Pancreas (tissue), 10 donors: ENCODE data around the gene MSX1. TPM values are rescaled to one million over a fixed set of nuclear protein-coding genes. Genes with fewer than 3 reads are reported as not detected.

ENCODE experiments used
- ATAC-seq, 4 donors: fragments of 200-7000 bp; cut with Tn5 transposase; one replicate each; pipeline versions ENCODE4 v1.8.0 to v1.9.1; 2020; ENCODE audit warnings: mild to moderate bottlenecking in 4 of 4, moderate library complexity in 4 of 4
- DNase-seq, 6 donors: peaks; one replicate each; pipeline ENCODE4 v3.0.0-alpha.2; 2020
- FAIRE-seq: peaks from 2 replicates; lab custom pipeline; 2012; peaks lifted over from hg19 to GRCh38; lab: Jason Lieb, UNC
- H3K27ac ChIP-seq, 4 donors: fragments of 200-600 bp; sonication (generic); 1 replicate in 3 of 4; 2 replicates in 1 of 4; pipeline versions ENCODE4 v1.5.0 to v1.8.0; 2020
- H3K27me3 ChIP-seq, 4 donors: fragments of 200-600 bp; one replicate each; pipeline ENCODE4 v1.8.0; 2021
- H3K36me3 ChIP-seq, 3 donors: fragments of 200-600 bp; sonication (generic) in 1 of 3; one replicate each; pipeline versions ENCODE4 v1.5.0 to v1.8.0; 2020 to 2021
- H3K4me1 ChIP-seq, 3 donors: fragments of 200-600 bp; one replicate each; pipeline ENCODE4 v1.8.0; 2021
- H3K4me3 ChIP-seq, 4 donors: fragments of 200-600 bp; sonication (generic) in 2 of 4; one replicate each; pipeline versions ENCODE4 v1.5.0 to v1.8.0; 2020 to 2021
- H3K9me3 ChIP-seq, 4 donors: fragments of 200-600 bp; one replicate each; pipeline ENCODE4 v1.8.0; 2021
- CTCF ChIP-seq, 4 donors: fragments of 200-600 bp; sonication (generic) in 3 of 4; IDR thresholded peaks; one replicate each; pipeline versions ENCODE4 v1.5.0 to v1.8.0; 2021; ENCODE audit warnings: antibody characterized with exemption in 4 of 4
- WGBS, 2 donors: extraction: QIAGEN DNeasy Blood & Tissue Kit; methylation state at CpG; one replicate each; pipeline ENCODE4 v1.1.7; 2013; 5-methylcytosine and 5-hydroxymethylcytosine counted together
- intact Hi-C, 3 donors: fragments of 100-400 bp; cut with DNase I; formaldehyde crosslinking; loops; one replicate each; pipeline versions ENCODE4 v1.11.1 to v1.14.2; 2022
- polyA plus RNA-seq, 2 donors: library from polyadenylated mRNA; stranded (reverse); fragments of 200-250 nt; gene quantifications; one replicate each; pipeline ENCODE4 v1.2.3, GENCODE V29; 2013
- total RNA-seq, 6 donors: library from RNA; stranded (reverse); fragmentation: NEBNext Ultra II Directional in 4 of 6; extraction: Animal tissue kit (Norgen Biotek cat#: 25700) in 4 of 6; gene quantifications; one replicate each; pipeline versions ENCODE4 v1.2.1 to v1.2.4, GENCODE V29; 2021 to 2023
- donor health status: healthy with polysubstance abuse.
- donor health status: DM: no; HTN: no; CAD: no; lungs with moderate emphysema.
- donor health status: DM: no; HTN: no; CAD: no.
- donor health status: control.
- donor health status: control.
- donor health status: Bipolar disorder and iron deficiency.
- donor health status: DM: yes; HTN: yes; CAD: no.
- donor health status: DM: no; HTN: no; CAD: no.
- donor health status: DM: no; HTN: no; CAD: no.
- donor health status: DM: yes; HTN: yes; CAD: no.

The MSX1 gene
- total and polyA plus RNA-seq, 8 donors: 0.51 to 2.7 (median 1.3) TPM

DNA sequence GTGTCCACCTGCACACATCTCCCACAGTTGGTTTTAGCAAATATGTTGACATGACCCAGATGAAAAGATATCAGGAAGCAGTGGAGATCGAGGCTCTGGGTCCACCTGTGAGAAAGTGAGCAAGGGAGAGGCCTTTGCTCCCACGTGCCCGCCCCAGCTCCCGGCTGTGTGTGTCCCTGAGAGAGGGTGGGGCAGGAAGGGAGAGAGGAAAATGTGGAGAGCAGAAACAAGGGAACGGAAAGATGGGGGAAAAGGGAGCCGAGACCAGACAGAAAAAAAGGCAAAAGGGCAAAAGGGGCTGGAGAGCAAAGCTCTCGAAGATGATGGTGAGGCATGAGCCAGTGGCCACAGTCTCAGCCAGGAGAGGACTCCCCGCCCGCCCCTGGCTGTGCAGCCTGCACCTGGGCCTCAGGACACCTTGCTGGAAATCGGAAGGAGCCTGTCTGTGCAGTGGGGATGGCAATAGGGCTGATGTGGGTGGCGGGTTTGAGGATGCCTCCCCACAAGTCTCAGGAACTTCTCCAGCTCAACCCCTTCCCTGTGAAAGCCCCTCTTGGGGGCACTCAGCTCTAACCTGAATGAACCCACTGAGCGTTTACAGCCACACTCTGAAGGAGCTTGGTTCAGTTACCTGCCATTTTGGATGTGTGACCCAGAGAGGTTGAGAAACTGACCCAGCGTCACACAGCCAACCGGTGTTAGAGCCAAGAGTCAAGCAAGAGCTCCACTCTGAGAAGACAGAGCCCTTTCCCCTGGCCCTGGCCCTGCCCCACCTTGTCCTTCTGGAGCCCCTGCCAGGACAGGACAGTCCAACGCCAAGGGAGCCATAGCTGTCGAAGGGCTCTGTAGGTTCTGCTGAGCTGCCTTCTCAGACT lies 20.3 kb upstream of the MSX1 start:
- 49 to 54% methylated on average over 16 of the region's 16 CpGs for WGBS, 2 donors
- no peak overlapping the region for H3K4me3 ChIP-seq
- no peaks in the 10 kb centered on the region for H3K4me1 ChIP-seq
- no peak for TF ChIP-seq CTCF (IDR thresholded peaks at IDR 0.05)
- no peak overlapping the region for H3K27ac ChIP-seq
- intact Hi-C loops: no loop called here
- no peaks in the 10 kb centered on the region for H3K9me3 ChIP-seq
- ATAC-seq: no peak
- DNase-seq: no peak
- H3K36me3 ChIP-seq: no peaks in the 10 kb centered on the region
- FAIRE-seq: no peak
- no peaks in the 10 kb centered on the region for H3K27me3 ChIP-seq

- Histone ChIP-seq H3K36me3 (no peaks in the 10 kb centered on the region), H3K27me3 (no peaks in the 10 kb centered on the region), H3K4me3 (no peak overlapping the region), H3K4me1 (no peaks in the 10 kb centered on the region), H3K9me3 (no peaks in the 10 kb centered on the region), H3K27ac (no peak overlapping the region)
- no peak for FAIRE-seq
- no peak for TF ChIP-seq CTCF (IDR thresholded peaks at IDR 0.05)
- WGBS, 2 donors: 29 to 36% methylated on average over 9 of the region's 9 CpGs
- no peak for ATAC-seq
- DNase-seq: no peak
- intact Hi-C loops: no loop called here
Observed at GRCh38 chr4:4840351-4840750, 19.1 kb upstream of the MSX1 start.

DNA sequence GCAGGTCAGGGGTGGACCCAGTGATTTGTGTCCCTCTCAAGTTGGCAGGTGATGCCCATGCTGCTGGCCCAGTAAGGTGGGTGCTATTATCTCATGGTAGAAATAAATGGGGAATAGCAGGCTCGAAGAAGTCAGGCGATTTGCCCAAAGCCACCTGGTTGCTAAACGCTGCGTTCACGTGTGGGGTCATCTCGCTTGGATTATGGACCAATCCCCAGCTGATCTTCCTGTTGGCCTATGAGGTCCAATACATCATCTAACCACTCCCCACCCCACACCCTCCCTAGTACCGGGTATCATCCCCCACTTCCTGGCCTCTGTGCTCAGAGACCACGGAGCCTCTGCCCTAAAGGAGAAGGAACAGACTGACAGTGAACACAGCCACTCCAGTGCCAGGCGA lies 18.3 kb upstream of the MSX1 start:
- H3K4me3 ChIP-seq: no peak overlapping the region
- no peaks in the 10 kb centered on the region for H3K9me3 ChIP-seq
- WGBS, 2 donors: 68 to 83% methylated on average over 9 of the region's 9 CpGs
- H3K4me1 ChIP-seq: no peaks in the 10 kb centered on the region
- H3K27ac ChIP-seq: no peak overlapping the region
- H3K36me3 ChIP-seq: no peaks in the 10 kb centered on the region
- FAIRE-seq (no peak), ATAC-seq (no peak), DNase-seq (no peak)
- TF ChIP-seq CTCF (IDR thresholded peaks at IDR 0.05): no peak
- H3K27me3 ChIP-seq: no peaks in the 10 kb centered on the region
- intact Hi-C loops: no loop called here

- TF ChIP-seq CTCF (IDR thresholded peaks at IDR 0.05): no peak
- DNase-seq (no peak), ATAC-seq (no peak), FAIRE-seq (no peak)
- H3K4me3 ChIP-seq: no peak overlapping the region
- H3K4me1 ChIP-seq: no peaks in the 10 kb centered on the region
- intact Hi-C loops: no loop called here
- no peaks in the 10 kb centered on the region for H3K36me3 ChIP-seq
- peaks cover 0 to 5% (median 0%) of the 10 kb centered on the region in 4 donors for H3K27me3 ChIP-seq
- no peak overlapping the region for H3K27ac ChIP-seq
- 59 to 75% methylated on average over 15 of the region's 15 CpGs for WGBS, 2 donors
- H3K9me3 ChIP-seq: no peaks in the 10 kb centered on the region
Observed at GRCh38 chr4:4842476-4843441, 16.7 kb upstream of the MSX1 start.
